Fibroblast of skin of right quadriceps (primary cell): ENCODE data around the gene PPP1R12C.
A peak's percentile ranks its signal among the peaks of the same experiment; 100 is the strongest.

Experiments used
- DNase-seq: peaks from one replicate; pipeline ENCODE4 v3.0.0-alpha.2; 2013

Gene PPP1R12C

GRCh38 chr19:55088543-55089341 is 28.7 kb downstream of the PPP1R12C start:
- peak; percentile 59 for DNase-seq

GRCh38 chr19:55088021-55088451 is 29.4 kb downstream of the PPP1R12C start:
- no peak for DNase-seq

DNA sequence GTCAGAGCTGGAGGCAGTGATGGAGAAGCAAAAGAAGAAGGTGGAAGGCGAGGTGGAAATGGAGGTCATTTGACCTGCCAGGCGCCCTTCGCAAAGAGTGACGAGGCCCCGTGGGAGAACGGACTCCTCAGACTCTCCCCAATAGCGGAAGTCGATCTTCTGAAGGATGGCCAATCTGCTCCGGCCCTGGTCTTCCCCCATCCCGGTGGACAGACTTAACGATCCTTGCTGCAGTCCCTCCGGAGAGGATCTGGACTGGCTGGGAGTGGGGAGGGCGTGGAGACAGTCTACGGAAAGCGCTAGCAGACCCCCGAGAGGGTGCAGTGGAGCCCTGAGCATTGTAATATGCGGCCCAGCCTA is 29.9 kb downstream of the PPP1R12C start:
- DNase-seq, result no peak

DNA sequence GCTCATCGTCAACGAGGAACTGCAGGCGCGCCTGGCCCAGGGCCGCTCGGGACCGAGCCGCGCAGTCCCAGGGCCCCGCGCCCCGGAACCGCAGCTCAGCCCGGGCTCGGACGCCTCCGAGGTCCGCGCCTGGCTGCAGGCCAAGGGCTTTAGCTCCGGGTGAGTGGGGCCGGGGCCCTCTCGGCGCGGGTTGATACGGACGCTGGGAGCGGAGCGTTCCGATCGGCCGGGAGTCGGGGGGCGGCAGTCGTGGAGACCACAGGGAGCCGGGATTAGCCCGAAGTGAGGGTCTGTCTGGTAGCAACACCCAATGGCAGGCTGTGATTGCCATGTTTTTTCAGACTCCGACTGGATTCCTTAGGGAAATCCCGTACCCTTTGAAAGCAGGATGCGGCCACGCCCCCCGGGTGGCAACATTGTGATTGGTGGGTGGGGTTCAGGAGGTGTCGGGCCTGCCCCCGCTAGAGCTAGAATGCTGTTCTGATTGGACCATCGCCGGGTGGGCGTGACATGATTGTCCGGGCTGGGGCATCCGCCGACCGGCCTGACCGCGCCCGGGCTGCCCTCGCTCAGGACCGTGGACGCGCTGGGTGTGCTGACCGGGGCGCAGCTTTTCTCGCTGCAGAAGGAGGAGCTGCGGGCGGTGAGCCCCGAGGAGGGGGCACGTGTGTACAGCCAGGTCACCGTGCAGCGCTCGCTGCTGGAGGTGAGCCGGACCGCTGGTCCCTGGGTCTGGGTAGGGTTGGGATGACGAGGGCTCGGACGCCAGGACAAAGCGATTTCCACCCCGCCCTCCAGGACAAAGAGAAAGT is 30.5 kb downstream of the PPP1R12C start:
- DNase-seq, result peak; percentile 84

DNA sequence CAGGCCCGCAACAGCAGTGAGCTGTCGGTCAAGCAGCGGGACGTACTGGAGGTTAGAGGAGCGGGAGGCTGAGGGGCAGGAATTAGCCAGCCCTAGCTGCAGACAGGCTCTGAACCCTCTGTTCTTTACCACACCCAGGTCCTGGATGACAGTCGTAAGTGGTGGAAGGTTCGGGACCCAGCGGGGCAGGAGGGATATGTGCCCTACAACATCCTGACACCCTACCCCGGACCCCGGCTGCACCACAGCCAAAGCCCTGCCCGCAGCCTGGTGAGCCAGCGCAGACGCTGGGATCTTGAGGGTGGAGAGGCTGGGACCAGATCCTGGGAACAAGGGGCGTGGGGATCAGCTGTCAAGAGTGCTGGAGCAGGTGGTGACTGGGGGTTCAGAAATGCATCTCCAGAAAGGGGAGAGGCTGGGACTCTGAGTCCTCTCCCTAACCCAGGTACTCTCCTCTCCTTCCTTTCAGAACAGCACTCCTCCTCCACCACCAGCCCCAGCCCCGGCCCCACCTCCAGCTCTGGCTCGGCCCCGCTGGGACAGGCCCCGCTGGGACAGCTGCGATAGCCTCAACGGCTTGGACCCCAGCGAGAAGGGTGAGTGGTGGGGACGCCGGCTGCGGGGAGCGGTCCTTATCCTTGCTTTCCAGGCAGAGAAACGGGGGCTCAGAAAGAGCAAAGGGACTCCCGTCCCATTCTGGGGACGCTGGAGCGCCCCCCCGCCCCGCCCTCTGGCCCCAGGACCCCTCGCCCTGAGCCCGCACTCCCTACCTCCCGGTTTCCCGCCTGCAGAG is 31.3 kb downstream of the PPP1R12C start:
- DNase-seq, result no peak

- no peak for DNase-seq
Observed at GRCh38 chr19:55084416-55084815, 33.0 kb downstream of the PPP1R12C start.

DNA sequence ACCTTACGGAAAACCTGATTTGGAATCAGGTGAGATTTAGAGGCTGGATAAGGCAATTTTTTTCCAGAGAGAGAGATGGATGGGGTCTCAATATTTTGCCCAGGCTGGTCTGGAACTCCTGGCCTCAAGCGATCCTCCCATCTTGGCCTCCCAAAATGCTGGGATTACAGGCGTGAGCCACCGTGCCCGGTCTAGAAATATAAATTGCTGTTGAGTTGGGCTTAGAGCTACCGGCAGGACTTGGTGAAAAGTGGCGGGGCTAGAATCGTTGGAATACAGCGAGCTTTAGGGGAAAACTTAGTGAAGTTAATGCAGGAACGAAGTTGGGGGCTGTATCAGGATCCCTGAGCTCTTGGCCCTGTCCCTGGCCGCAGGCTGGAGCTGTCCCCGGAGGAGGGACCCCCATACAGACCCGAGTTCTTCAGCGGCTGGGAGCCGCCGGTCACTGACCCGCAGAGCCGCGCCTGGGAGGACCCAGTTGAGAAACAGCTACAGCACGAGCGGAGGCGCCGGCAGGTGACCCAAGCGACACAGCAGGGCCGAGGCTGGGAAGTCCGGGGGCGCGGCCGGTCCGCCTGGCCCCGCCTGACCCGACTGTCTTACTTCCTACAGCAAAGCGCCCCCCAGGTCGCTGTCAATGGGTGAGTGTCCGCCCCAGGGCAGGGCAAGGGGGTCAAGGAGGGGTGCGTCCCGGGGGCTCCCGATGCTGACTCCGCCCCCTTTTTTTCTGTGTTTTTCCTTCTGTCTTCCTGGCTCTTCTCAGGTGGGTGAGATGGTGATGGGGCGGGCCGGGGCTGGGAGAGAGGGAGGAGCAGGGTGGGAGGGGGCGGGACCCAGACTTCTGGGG is 34.2 kb downstream of the PPP1R12C start:
- DNase-seq, result no peak

DNA sequence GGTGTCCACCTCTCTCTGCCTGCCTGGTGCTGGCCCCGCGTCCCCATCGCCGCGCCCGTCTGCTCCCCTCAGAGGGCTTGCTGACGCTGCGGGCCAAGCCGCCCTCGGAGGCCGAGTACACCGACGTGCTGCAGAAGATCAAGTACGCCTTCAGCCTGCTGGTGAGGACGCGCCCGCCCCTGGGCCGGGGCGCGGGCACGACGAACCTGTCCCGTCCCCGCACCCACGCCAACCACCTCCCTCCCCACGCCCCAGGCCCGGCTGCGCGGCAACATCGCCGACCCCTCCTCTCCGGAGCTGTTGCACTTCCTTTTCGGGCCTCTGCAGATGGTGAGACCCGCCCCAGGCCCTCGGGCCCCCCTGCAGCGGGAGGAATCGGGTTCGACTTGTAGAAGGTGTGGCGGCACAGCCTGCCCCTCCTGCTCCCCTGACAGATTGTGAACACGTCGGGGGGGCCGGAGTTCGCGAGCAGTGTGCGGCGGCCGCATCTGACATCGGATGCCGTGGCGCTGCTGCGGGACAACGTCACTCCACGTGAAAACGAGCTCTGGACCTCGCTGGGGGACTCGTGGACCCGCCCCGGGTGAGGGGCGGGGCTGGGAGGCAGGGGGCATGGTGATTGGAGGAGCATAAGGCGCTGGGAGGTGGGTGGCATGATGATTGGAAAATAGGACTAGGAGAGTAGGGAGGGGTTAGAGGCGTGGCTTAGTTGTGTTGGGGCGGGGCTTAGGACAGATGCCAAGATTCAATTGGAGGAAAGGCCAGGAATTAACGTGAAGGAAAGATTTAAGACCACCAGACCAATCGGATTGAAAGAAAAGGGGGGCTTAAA is 35.2 kb downstream of the PPP1R12C start:
- DNase-seq, result peak; percentile 36

DNA sequence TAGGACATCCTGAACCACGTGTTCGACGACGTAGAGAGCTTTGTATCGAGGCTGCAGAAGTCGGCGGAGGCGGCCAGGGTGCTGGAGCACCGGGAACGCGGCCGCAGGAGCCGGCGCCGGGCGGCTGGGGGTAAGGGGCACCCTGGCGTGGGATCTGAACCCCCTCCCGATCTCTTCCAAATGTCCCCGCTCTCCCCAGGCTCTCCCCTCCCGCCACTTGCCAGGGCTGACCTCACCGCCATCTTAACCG is 35.7 kb downstream of the PPP1R12C start:
- DNase-seq, result no peak

DNA sequence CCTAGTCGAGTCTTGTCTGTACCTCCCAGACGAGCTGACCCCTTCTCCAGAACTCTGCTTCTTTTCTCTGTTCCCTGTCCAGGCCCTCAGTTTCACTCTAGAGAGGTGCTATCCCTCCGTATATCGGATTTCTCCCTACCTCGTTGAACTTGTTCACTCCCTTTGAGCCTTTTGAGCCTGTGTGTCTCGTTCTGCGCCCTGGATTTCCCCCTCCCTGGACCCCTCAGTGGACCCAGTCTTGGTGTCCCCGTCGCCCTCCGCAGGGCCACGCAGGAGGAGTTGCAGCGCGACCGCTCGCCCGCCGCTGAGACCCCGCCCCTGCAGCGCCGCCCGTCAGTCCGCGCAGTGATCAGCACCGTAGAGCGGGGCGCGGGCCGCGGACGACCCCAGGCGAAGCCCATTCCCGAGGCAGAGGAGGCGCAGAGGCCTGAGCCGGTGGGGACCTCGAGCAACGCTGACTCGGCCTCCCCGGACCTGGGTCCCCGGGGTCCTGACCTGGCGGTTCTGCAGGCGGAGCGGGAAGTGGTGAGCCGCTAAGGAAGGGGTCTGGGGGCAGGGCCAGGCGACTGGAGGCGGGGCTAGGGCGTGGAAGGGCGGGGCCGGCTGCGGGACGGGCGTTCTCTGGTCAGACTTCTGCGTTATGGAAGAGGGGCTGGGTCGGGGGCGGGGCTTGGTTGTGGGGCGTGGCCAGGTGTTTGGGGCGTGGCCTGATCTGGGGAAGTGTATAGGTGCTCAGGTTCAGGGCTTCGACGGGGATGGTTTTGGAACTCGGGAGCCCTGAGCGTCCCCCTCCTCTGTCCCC is 36.3 kb downstream of the PPP1R12C start:
- DNase-seq, result peak; percentile 45

DNA sequence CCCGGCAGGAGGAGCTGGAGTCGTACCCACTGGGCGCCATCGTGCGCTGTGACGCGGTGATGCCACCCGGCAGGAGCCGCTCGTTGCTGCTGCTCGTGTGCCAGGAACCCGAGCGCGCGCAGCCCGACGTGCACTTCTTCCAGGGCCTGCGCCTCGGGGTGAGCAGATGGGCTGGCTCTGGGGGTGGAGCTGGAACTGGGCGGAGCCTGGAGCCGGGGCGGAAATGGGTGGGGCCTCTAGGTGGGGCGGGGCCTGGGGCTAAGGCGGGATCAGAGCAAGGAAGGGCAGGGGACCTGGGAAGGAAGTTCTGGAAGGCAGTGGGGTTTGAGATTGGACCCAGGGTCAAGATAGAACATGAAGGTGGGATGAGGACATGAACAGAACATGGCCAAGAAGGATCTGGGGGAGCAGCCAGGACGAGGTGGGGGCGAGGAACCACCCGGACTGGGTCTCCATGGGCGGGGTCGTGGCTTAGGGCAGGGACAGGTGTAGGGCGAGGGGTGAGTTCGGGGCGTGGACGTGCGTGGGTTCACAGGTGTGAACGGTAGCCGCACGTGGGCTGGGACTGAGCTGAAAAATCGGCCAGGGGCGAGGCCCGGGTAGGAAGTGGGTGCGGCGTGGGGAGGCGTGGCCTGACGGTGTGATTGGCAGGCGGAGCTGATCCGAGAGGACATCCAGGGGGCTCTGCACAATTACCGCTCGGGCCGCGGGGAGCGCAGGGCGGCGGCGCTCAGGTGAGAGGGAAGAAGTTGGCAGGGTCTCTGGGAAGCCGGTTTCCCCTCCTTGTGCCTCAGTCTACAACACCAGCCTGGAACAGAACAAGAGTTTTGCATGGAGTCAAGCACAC is 37.1 kb downstream of the PPP1R12C start:
- peak; percentile 54 for DNase-seq

- no peak for DNase-seq
Observed at GRCh38 chr19:55079400-55080038, 37.9 kb downstream of the PPP1R12C start.

DNA sequence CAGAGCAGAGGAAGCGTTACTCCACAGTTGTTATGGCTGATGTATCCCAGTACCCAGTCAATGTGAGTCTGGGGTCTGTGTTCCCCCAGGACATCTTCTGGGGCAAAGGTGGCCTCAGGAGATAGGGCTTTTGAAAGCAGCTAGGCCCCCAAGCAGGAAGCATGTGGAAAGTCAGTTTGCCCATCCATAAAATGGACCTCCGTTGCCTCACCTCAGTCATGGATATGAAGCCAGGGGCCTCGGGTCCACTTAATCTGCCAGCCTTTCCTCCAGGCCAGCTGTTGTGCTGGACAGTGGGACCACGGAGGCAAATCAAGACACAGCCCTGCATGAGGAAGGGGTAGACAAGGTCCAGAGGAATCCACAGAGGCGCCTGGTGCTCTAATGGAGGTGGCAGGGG is 38.4 kb downstream of the PPP1R12C start:
- no peak for DNase-seq

DNA sequence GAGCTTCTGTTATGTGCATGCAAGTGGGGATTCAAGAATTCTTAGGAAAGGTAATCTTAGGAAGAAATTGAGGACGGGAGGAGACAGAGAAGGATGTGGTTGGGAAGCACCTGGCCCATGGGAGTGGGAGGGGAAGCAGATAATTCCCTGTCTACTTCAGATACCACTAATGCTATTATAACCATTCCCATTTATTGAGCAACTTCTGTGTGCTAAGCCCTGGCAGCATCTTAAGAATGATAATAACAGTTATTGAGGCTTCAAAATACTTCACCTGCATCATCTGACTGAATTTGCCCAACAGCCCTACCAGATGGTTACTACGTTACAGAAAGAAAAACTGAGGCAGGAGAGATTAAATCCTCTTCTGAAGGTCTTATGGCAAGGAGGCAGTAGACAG is 40.3 kb downstream of the PPP1R12C start:
- DNase-seq, result no peak

DNA sequence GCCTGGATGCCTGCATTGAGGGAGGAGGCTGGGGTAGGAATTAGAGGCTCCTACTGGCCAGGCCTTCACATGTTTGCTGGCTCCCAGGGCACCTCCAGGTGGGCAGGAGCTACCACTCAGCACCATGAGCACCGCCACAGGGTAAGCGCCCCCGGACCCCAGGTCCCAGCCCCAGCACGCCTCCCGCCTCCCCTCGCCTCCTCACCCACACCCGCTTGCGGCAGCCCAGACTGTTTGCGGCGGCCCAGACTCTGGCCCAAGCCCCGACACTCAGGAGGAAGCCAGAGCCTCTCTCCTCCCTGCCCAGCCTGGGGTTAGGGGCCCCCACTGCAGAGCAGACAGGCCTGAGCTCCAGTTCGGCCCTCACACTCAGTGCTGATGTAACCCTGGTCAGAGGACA is 41.1 kb downstream of the PPP1R12C start:
- no peak for DNase-seq

DNA sequence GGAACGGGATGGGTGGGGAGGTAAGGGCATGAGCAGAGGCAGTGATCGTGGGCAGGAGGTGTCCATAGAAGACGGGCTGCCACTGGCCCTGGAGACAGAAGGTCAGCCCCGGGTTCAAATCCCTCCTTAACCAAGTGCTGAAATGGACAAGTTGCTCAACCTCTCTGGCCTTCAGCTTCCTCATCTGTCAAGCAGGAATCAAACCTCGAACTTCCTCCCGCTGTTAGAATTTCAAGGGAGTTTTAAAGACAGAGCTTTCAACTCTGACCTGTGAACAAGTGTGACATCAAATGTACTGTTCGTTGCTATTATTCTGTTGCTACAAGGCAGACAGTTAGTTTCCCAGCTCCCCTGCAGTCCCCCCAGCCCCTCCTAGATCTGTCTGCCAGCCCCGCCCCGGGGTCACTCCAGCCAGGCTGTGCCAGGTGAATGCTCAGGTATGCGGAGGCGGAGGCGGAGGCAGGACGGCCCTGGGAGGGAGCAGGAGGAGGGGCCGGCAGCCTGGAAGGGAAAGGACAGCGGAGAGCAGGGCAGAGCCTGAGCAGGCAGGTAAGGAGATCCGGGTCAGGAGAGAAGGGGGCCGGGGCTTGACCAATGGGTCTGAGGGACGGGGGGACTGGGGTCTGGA is 42.0 kb downstream of the PPP1R12C start, which contains the start of gene EPS8L1:
Gene EPS8L1, plus strand, starts transcription at position 499 of the 628 bp plus-strand sequence. CDS start 576 bp downstream, outside the sequence.
- DNase-seq, result no peak

GRCh38 chr19:55071913-55072312 is 45.5 kb downstream of the PPP1R12C start:
- DNase-seq, result no peak

DNA sequence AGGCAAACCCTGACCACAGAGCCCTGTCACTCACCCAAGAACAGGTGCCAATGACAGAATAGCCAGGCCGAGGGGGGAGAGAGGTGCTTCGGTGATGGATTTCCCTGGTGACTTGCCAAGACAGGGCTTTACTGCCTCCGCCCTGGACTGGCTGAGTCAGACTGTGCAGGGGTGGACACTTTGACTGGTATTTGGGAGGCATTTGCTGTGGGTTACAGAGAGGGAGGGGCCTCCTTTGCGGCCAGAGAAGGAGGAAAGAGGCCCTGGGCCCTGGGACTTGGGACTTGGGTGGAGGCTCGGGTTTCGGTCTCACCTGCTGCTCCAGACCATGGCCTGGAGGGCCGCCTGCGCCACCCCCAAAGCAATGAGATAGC is 46.3 kb downstream of the PPP1R12C start:
- peak; percentile 38 for DNase-seq
